HG03432 (cell line): ENCODE results near the gene S100A8.

Experiments used
- ATAC-seq: cut with Tn5 transposase; IDR thresholded peaks from one replicate; pipeline ENCODE4 v1.9.1; 2021; ENCODE audit warnings: mild to moderate bottlenecking, moderate library complexity; ENCODE audit not compliant: unreplicated experiment

Gene S100A8

GRCh38 chr1:153364156-153364555 lies 26.7 kb downstream of the S100A8 start:
- no peak for ATAC-seq

DNA sequence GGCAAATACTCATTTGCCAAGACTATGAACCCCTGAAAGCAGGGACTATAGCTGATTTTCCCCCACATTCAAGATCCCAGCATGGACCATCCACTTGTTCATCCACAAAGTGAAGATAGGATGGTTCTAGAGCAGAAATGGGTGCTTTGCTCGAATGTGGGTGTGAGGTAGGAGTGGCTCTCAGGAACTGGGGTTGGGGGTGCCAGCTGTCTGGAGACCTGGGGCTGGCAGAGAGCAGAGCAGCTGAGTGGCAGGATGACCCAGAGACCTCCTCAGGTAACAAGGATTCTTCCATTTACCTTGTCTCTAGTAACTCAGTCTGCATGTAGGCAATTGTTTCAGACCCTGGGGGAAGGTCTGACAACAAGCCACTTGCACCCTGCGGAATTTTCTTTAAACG lies 27.2 kb downstream of the S100A8 start:
- no peak for ATAC-seq

- ATAC-seq = no peak
These were observed 28.6 kb downstream of the S100A8 start for GRCh38 chr1:153362187-153362775.

DNA sequence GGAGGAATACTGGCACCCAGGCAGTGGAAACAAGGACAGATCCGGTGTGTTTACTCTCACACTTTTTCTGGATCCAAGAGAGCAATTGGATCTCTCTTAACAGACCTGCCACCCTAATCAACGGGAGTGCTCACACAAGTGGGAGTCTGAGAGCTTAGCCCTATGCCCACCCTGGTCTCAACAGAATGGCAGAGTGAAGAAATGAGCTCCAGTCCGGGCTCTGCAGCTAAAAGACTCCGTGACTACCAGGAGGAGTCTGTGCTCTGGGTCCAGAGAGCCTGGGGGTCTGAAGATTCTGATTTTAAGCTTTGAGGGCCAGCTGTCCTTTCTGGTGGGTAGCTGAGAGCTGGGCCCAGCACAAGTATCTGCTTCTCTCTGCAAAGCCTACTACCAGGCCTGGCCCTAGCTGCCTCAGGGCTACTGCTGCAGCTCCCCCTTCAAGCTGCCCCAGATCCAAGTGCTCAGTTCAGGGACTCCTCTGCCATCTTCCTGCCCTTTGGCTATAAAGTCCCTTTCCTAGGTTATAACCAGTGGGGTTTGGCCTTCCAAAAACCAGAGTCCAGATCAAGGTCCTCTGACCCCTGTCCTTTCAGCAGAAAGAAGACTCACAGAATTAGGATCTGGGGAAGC lies 29.3 kb downstream of the S100A8 start:
- no peak for ATAC-seq

DNA sequence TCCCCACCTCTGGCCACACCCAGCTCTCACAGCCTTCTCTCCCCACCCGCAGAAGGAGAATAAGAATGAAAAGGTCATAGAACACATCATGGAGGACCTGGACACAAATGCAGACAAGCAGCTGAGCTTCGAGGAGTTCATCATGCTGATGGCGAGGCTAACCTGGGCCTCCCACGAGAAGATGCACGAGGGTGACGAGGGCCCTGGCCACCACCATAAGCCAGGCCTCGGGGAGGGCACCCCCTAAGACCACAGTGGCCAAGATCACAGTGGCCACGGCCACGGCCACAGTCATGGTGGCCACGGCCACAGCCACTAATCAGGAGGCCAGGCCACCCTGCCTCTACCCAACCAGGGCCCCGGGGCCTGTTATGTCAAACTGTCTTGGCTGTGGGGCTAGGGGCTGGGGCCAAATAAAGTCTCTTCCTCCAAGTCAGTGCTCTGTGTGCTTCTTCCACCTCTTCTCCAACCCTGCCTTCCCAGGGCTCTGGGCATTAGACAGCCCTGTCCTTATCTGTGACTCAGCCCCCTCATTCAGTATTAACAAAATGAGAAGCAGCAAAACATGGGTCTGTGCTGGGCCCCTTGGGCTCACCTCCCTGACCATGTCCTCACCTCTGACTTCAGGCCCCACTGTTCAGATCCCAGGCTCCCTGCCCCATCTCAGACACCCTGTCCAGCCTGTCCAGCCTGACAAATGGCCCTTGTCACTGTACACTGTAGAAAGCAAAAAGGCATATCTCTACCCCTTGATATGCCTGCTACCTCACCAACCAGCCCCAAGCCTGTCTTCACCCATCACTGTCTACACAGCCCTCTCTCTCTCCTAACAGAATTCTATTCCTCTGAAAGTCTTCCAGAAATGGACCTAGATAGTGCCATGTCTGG lies 30.0 kb downstream of the S100A8 start:
- no peak for ATAC-seq

DNA sequence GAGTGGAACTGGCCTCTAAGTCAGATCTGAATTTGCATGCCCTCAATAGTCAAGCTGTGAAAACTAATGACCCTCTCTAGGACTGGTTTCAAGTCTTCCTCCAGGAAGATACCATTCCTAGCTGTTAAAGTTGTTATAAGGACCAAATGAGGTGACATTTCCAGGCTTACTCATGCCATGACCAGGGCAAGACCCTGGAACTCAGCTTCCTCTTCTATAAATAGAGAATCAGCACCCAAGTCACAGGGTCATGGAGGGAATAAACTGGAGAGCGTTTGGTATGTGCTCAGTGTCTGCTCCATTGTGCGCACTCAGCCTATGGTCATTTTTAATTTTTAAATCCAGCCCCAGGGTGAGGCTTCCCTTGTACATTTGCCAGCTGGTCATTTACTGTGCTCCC lies 30.7 kb downstream of the S100A8 start:
- no peak for ATAC-seq

DNA sequence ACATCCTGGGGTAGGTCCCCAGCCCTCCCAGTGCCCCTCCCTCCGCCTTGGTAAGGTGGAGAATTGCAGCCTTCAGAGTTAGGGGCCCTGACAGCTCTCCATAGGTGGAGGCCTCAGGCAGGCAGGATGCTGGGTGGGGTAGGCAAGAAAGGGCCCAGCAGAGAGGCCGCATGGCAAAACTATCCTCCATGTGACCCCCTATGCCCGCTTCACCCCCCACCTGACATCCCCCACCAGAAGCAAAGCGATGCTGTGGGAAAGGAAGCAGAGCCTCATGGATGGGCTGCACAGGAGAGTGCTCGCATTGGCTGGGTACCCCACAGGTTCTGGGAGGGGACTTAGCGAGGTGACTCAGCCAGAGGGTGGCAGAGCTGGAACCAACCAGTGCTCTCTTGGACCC lies 31.6 kb downstream of the S100A8 start:
- ATAC-seq = no peak

DNA sequence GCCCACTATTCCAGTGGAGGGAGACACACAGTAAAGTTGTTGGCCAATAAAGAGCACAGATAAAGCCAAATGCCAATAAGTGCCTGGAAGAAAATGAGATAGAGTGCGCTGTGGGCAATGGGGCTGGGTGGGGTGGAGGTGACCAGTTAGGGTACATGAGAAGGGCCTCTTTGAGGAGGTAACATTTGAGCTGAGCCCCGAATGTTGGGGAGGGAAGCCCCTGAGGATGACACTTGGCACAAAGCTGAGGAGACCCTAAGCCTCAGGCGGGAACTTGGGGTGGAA lies 32.2 kb downstream of the S100A8 start:
- no peak for ATAC-seq

- no peak for ATAC-seq
These were observed 32.8 kb downstream of the S100A8 start, which contains the start of gene S100A9 for GRCh38 chr1:153357853-153358690. S100A9 (plus strand) TSS chr1:153357854; CDS start chr1:153358284, 430 bp downstream.

DNA sequence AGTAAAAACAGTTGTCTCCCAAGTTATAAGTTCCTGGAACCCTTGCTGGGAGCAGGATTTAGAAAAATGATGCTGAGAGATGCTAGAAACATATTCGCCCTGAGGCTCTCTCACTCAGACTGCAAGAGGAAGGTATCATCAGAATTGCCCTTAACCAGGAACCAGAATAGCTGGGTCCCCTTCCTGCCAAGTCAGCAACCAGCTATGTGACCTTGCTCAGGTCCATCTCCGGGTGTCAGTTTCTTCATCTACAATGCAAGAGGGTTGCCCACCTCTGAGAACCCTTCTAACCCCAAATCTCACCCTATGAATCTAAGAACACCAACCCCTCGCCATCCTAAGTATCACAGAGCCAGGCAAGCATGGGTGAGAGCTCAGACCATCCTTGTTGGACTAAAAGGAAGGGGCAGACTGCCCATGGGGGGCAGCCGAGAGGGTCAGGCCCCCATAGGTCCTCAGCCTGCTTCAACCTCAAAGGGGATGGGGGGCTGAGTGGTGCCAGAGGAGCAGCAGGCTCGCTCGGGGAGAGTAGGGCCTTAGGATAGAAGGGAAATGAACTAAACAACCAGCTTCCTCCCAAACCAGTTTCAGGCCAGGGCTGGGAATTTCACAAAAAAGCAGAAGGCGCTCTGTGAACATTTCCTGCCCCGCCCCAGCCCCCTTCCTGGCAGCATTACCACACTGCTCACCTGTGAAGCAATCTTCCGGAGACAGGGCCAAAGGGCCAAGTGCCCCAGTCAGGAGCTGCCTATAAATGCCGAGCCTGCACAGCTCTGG lies 33.6 kb downstream of the S100A8 start:
- ATAC-seq = no peak

DNA sequence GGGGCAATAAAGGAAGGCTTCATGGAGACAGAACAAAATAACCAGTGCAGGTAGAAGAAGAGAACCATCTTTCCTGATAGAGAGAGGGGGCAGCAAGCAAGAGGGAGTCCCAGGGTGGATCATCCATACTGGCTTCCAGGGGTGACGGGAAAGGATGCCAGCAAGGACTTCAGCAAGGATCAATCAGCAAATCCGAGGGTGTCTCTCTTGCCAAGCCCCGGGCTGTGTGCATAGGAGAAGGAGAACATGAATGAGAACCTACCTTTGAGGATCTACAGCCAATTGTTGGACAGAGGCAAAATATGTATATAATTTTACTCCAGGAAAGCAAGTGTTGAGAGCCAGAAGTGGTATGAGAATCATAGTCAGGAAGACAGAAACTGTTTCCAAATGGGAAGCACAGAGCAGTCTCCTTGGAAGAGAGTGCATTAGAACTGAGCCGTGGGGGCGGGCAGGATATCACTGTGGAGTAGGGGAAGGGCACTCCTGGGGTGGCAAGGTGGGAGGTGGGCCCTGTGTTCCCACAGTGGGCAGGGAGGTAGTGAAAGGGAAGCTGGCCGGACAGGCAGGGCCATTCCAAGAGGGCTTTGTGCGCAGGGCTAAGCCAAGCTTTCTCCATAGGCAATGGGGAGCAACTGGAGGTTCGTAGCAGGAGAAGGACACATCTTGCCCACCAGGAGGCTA lies 34.3 kb downstream of the S100A8 start:
- no peak for ATAC-seq

DNA sequence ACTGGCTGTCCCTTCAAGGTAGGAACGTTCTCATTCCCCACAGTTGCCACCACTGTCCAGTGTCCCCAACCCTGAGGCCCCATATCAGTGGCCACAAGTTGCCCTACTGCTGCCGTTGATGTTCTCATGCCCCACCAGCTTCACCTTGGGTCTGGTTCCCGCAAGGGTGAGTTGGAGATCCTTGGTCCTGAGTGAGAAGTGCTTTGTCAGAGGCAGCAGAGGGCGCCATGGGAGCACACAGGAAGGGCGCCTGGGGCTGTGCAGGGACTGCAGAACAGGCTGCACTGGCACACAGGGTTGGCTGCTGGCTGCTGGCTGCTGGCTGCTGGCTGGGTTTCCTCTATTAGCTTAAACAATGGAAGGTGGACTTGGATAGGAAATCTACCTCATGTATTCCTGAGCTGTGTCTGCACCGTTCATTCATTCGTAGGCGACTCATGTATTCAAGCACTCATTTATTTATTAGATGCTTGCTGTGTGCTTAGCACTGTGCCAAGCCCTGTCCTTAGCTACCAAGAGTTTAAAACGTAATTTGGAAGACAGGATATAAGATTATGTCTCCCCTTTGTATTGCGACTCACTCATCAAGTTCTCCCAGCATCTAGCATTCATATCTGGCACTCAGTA lies 35.3 kb downstream of the S100A8 start:
- ATAC-seq = no peak

DNA sequence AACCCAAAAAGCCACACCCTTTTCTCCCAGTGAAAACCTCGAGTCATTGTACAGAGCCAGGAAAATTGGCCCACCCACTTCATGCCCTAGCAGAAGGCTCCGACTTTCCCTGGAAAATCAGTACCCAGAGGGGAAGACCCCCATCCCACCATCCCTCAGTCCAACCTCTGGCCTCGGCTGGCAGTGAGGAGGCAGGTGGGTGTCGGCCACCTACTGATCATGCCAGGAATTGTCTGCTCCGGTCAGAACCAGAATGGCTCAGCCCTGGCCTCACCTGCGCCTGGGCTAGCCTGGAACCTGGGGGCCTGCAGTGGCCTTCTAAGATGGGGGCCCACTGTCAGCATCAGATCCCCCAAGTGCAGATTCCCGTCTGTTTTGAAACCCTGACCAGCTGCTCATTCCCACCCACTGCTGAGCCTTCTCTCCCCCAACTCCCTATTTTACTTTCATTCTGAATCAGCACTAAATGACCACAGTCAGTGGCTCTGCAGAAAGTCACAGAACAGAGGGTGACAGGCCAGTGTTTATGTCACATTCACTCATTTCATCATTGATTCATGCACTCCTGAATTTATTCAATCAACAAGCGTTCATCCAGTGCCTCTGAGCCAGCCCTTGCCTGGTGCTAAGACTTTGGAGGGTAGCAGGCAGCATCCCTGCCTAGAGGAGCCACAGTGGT lies 36.2 kb downstream of the S100A8 start:
- ATAC-seq = no peak

DNA sequence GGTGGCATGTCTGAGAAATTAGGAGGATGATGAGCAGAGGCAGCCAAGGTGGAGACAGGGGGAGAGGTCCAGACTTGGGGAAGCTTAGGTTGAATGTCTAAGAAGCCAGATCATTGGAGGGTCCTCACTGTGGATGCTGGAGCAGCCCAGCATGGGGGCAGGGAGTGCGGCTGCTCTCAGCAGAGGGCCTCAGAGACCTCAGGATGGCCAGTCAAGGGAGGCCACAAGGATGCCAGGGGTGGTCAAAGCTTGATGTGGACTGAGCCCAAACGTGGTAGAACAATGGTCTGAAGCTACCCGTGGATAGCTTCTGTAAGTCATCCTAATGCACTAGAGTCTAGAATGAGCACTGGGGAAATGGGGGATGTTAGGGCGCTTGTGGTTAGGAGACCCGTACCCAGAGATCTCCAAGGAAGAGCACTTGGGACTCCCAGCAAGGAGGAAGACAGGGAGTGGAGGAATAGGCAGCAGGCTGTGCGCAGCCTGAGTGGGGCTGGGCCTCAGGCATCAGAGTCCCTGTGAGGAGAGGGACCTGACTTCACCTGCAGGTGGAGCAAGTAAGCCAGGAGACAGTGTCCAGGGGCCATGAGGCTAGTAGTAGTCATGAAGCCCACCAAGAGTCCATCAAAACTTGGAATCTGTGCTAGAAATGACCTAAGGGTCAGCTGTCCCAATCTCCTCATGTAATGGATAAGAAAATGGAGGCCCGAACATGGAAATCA lies 37.5 kb downstream of the S100A8 start:
- ATAC-seq = no peak

DNA sequence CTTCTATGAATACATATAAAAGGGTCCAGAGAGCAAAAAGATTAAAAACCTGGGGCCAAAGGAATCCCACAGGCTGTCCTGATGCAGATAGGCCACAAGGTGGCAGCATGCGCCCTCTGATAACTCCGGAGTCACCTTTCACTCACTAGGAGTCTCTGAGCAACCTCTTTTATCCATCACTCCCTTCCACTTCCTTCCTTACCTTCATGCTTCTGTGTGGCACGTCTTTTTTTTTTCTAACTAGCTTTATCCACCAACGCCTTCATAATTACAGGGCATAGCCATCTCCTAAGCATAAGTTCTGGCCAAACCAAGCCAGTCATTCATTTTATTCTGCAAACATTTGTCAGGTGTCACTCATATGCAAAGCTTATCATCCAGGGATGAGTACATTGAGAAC lies 38.4 kb downstream of the S100A8 start:
- ATAC-seq = no peak

DNA sequence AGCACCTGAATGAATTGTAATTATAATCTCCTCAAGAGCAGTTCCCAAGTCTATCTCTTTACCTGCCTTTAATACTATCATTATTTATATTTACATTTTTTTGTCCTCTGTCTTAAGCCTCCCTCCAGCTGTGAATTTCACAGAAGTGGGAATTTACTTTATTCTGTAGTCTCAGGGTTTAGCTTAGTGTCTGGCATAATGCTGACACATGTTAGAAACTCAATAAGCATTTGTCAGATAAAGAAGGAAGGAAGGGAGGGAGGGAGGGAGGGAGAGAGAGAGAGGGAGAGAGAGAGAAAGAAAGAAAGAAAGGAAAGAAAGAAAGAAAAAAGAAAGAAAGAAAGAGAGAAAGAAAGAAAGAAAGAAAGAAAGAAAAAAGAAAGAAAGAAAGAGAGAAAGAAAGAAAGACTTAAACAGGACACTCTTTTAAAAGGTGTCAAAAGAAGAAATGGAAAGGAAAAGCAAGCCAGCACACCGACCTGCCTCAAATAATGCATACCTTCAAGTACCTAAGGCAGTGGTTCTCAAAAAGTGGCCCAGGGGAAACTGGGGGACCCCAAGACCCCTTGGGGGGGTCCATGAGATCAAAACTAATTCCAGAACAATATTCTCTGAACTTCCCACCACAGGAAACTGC lies 40.4 kb downstream of the S100A8 start:
- ATAC-seq = no peak

DNA sequence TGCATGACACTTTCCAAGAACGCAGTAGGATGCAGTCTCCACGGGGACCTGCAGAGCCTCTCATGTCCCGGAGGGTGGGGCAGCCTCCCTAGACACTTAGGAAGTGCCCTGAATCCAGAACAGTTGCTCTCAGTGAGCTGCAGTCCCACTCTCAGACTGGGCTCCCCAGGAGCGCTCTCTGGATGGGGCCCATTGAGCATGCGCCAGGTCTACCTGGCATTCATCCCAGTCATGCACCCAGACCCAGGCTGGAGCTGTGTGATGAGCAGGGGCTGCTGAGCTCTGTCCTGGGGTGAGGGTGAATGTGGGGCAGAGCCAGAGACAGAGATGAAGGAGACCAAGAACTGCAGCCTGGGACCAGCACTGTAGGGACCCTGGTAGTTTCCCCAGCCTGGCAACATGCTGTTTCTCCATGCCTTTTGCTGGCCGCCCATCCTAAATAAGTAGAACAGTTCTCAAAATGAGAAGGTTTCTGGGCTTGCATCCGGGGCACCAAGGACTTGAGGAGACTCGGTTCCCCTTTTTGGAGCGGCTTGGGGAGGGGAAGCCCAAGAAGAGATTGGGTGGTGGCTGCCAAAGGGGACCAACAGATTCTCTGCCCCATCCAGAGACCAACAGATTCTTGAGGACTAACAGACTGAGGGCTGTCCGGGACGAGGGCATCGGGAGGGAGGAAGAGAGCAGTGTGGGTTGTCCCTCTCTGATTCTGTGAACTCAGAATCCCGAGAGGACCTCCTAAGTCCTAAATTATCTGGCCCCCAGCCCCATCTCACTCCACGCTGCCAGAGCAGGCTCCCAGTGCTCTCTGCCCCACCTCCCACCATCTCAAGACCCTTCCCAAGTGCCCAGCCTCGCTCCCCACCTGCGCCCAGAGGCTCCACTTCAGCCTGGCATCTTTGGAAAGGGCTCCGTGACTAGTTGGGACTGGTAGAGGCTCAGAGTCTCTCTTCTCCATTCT lies 41.2 kb downstream of the S100A8 start:
- no peak for ATAC-seq
